ENCODE results near the gene DNLZ. TPM values are rescaled to one million over a fixed set of nuclear protein-coding genes. Genes with fewer than 3 reads are reported as not detected.

The DNLZ gene
- total and polyA plus RNA-seq, 2 donors: 4.2 to 14.9 TPM

DNA sequence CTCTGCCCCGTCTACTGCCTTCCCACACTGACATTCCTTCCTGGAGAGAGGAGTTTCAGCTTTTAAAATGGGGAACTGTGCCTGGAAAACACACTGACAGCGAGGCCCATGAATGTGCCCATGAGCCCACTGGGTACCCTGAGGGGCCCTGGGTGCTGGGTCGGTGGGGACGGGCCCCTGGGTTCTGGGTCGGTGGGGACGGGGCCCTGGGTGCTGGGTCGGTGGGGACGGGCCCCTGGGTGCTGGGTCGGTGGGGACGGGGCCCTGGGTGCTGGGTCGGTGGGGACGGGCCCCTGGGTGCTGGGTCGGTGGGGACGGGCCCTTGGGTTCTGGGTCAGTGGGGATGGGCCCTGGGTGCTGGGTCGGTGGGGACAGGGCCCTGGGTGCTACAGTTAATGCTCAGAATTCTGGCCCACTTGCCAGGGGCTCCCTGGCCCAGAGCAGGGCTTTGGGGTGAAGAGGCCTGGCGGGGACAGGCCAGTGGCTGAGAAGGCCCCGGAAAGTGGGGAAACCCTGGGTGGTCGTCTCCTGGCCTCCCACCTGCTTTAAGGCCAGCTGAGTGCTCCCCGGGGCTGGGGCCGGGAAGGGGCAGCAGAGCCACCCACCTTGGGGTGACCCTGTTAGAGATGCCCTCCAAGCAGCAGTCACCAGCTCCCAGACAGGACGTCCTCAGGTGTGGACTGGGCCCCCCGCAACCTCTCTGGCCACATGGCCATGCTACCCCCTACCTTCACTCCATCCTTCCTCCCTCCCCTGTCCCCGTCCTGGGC lies 33.7 kb downstream of the DNLZ start:
- Histone ChIP-seq H3K27ac (ENCODE audit: low read depth) (no peak overlapping the region), H3K4me1 (ENCODE audit: insufficient read depth) (no peaks in the 10 kb centered on the region), H3K4me3 (ENCODE audit: low read depth, low read length) (no peak overlapping the region), H3K36me3 (ENCODE audit: insufficient read depth) (no peaks in the 10 kb centered on the region)
- 86% methylated on average over 23 of the region's 23 CpGs for WGBS
- no peak for DNase-seq (ENCODE audit: extremely low spot score)

- Histone ChIP-seq H3K4me1 (ENCODE audit: insufficient read depth) (no peaks in the 10 kb centered on the region), H3K4me3 (ENCODE audit: low read depth, low read length) (no peak overlapping the region), H3K27ac (ENCODE audit: low read depth) (no peak overlapping the region), H3K36me3 (ENCODE audit: insufficient read depth) (no peaks in the 10 kb centered on the region)
- 55% methylated on average over 19 of the region's 19 CpGs for WGBS
- DNase-seq (ENCODE audit: extremely low spot score): no peak
Observed at GRCh38 chr9:136329211-136329627, 34.3 kb downstream of the DNLZ start.

DNA sequence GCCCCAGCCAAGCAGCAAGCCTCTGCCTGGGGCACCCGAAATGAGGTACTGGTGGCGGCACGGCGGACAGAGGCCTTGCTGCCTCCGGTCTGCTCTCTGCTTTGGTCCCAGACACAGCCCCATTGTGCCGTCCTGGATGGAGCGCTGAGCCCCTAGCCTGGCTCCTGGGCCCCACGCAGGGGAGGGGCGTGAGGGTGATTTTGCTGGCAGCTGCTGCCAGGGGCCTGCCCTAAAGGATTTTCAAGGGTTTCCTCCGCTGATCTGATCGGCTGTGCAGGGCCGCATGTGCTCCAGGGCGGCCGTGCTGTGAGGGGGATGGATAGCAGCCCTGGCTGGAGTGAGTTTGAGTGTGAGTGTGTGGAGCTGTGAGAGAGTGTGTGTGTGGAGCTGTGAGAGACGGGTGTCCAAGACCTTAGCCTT lies 34.9 kb downstream of the DNLZ start:
- DNase-seq (ENCODE audit: extremely low spot score): no peak
- Histone ChIP-seq H3K4me1 (ENCODE audit: insufficient read depth) (no peaks in the 10 kb centered on the region), H3K4me3 (ENCODE audit: low read depth, low read length) (peak overlapping the region; percentile 69), H3K27ac (ENCODE audit: low read depth) (no peak overlapping the region), H3K36me3 (ENCODE audit: insufficient read depth) (no peaks in the 10 kb centered on the region)
- WGBS: 15% methylated on average over 15 of the region's 15 CpGs

DNA sequence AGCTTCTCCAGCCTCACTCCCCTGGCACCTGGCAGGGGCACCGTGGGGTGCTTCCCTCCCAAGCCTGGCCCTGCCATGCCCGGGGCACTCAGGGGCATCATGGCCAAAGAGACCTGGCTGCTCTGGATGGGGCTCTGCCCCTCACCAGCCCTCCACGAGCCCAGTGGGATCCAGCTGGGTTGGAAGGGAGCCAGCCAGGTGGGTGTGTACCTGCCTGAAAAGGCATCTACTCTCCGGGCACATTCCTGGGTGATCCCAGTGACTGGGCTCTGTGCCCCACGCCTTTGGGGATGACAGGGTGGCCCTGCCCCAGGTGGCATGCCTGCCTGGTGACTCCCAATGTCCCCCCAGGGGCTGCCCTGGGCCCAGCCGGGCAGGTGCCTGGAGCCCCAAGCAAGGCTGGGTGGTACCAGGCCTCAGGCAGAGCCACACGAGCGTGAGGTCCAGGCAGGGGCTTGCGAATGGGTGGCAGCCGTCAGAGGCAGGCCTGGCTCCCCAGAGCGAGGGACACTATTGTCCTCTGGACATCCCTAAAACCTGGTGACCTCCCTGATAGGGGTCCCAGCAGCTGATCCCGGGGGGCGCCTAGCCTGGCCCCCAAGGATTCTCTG lies 35.4 kb downstream of the DNLZ start:
- Histone ChIP-seq H3K4me3 (ENCODE audit: low read depth, low read length) (peak overlapping the region; percentile 69), H3K27ac (ENCODE audit: low read depth) (no peak overlapping the region), H3K36me3 (ENCODE audit: insufficient read depth) (no peaks in the 10 kb centered on the region), H3K4me1 (ENCODE audit: insufficient read depth) (no peaks in the 10 kb centered on the region)
- no peak for DNase-seq (ENCODE audit: extremely low spot score)
- WGBS: 12% methylated on average over 13 of the region's 13 CpGs

DNA sequence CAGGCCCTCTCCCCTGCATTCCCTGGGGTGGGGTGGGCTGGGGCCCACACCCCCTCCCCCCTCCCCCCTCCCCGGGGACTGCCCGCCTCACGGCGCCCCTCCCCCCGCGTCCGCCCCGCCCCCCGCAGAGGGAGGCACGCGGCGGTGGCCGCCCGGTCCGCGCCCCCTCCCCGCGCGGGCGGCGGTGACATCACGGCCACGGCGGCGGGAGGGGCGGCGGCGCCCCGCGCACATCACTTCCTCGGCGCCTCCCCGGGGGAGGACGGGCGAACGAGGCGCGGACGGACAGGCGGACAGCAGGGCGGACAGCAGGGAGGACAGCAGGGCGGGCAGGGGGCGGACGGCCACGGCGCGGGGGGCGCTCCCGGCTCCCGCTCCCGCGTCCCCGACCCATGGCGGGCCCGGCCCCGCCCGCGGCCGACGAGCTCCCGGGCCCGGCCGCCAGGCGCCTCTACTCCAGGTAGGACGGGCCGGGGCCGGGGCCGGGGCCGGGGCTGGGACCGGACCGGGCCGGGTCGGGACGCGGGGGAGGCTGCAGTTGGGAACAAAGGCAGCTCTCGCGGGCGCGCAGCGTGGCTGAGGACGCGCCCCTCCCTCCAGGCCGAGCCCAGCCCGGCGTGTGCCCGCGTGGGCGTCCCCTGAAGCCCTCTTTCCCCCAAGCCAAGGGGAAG lies 36.1 kb downstream of the DNLZ start, which contains the start of gene GPSM1:
Gene GPSM1, plus strand, starts transcription at position 236 of the 671 bp plus-strand sequence. Its CDS starts 157 bp downstream, at position 393.
- peak within 1 kb of the TSS; percentile 69 for H3K4me3 ChIP-seq (ENCODE audit: low read depth, low read length)
- DNase-seq (ENCODE audit: extremely low spot score): no peak
- no peaks in the 10 kb centered on the region for H3K4me1 ChIP-seq (ENCODE audit: insufficient read depth)
- WGBS: 1% methylated on average over 75 of the region's 88 CpGs
- H3K27ac ChIP-seq (ENCODE audit: low read depth): peak within 1 kb of the TSS; percentile 49
- H3K36me3 ChIP-seq (ENCODE audit: insufficient read depth): no peaks in the 10 kb centered on the region

- 41% methylated on average over 17 of the region's 17 CpGs for WGBS
- no peaks in the 10 kb centered on the region for H3K36me3 ChIP-seq (ENCODE audit: insufficient read depth)
- H3K4me1 ChIP-seq (ENCODE audit: insufficient read depth): no peaks in the 10 kb centered on the region
- DNase-seq (ENCODE audit: extremely low spot score): no peak
- peak overlapping the region; percentile 69 for H3K4me3 ChIP-seq (ENCODE audit: low read depth, low read length)
- peak overlapping the region; percentile 49 for H3K27ac ChIP-seq (ENCODE audit: low read depth)
Observed at GRCh38 chr9:136326761-136327303, 36.7 kb downstream of the DNLZ start.

GRCh38 chr9:136326061-136326760 lies 37.3 kb downstream of the DNLZ start:
- H3K4me3 ChIP-seq (ENCODE audit: low read depth, low read length): no peak overlapping the region
- WGBS: 40% methylated on average over 28 of the region's 28 CpGs
- DNase-seq (ENCODE audit: extremely low spot score): no peak
- peak overlapping the region; percentile 49 for H3K27ac ChIP-seq (ENCODE audit: low read depth)
- H3K36me3 ChIP-seq (ENCODE audit: insufficient read depth): no peaks in the 10 kb centered on the region
- no peaks in the 10 kb centered on the region for H3K4me1 ChIP-seq (ENCODE audit: insufficient read depth)

DNA sequence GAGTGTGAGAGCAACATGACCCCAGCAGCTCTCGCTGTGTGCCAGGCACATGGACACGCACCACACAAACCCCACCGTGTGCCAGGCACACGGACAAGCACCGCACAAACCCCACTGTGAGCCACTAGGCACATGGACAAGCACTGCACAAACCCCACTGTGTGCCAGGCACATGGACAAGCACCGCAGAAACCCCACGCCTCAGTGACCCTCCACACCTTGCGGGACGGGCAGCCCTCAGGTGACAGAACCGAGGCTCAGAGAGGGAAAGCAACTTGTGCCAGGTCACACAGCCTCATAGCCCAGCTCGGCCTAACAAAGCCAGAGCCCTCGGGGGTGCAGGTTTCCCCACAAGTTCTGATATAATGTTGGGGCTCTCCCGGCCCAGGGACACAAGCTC lies 38.2 kb downstream of the DNLZ start:
- 94% methylated on average over 13 of the region's 13 CpGs for WGBS
- no peak overlapping the region for H3K4me3 ChIP-seq (ENCODE audit: low read depth, low read length)
- H3K27ac ChIP-seq (ENCODE audit: low read depth): no peak overlapping the region
- DNase-seq (ENCODE audit: extremely low spot score): no peak
- H3K4me1 ChIP-seq (ENCODE audit: insufficient read depth): no peaks in the 10 kb centered on the region
- no peaks in the 10 kb centered on the region for H3K36me3 ChIP-seq (ENCODE audit: insufficient read depth)

- Histone ChIP-seq H3K4me1 (ENCODE audit: insufficient read depth) (no peaks in the 10 kb centered on the region), H3K4me3 (ENCODE audit: low read depth, low read length) (no peak overlapping the region), H3K36me3 (ENCODE audit: insufficient read depth) (no peaks in the 10 kb centered on the region), H3K27ac (ENCODE audit: low read depth) (no peak overlapping the region)
- no peak for DNase-seq (ENCODE audit: extremely low spot score)
- 71% methylated on average over 24 of the region's 24 CpGs for WGBS
Observed at GRCh38 chr9:136324501-136325300, 38.8 kb downstream of the DNLZ start.

DNA sequence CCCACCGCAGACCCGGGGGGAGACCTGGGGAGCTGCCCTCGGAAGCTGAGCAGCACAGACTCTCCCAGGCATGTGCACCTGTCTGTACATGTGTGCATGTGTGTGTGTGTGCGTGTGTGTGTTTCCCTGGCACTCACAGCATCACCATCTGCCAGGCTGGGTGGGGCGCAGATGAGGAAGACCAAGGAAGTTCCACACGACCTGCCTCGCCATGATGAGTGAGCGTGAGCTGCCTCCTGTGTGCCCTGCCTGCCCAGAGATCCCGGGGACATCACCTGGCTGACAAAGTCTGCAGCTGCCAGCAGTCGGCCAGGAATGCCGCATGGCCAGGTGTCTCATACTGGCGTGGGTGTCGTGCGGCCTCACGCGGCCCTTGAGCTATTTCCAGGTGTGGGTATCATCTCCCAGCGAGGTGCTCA lies 40.2 kb downstream of the DNLZ start:
- Histone ChIP-seq H3K27ac (ENCODE audit: low read depth) (no peak overlapping the region), H3K4me3 (ENCODE audit: low read depth, low read length) (no peak overlapping the region), H3K4me1 (ENCODE audit: insufficient read depth) (no peaks in the 10 kb centered on the region), H3K36me3 (ENCODE audit: insufficient read depth) (no peaks in the 10 kb centered on the region)
- 79% methylated on average over 17 of the region's 17 CpGs for WGBS
- no peak for DNase-seq (ENCODE audit: extremely low spot score)

- no peak for DNase-seq (ENCODE audit: extremely low spot score)
- no peaks in the 10 kb centered on the region for H3K36me3 ChIP-seq (ENCODE audit: insufficient read depth)
- H3K4me1 ChIP-seq (ENCODE audit: insufficient read depth): no peaks in the 10 kb centered on the region
- H3K4me3 ChIP-seq (ENCODE audit: low read depth, low read length): no peak overlapping the region
- no peak overlapping the region for H3K27ac ChIP-seq (ENCODE audit: low read depth)
- 76% methylated on average over 23 of the region's 23 CpGs for WGBS
Observed at GRCh38 chr9:136322756-136323330, 40.7 kb downstream of the DNLZ start.

GRCh38 chr9:136321561-136321960 lies 42.0 kb downstream of the DNLZ start:
- Histone ChIP-seq H3K36me3 (ENCODE audit: insufficient read depth) (no peaks in the 10 kb centered on the region), H3K27ac (ENCODE audit: low read depth) (no peak overlapping the region), H3K4me1 (ENCODE audit: insufficient read depth) (no peaks in the 10 kb centered on the region), H3K4me3 (ENCODE audit: low read depth, low read length) (no peak overlapping the region)
- no peak for DNase-seq (ENCODE audit: extremely low spot score)
- 88% methylated on average over 19 of the region's 19 CpGs for WGBS

All from urinary bladder (tissue), 4 donors.